Stimulated activated CD4-positive, alpha-beta T cell treated with anti-CD3 and anti-CD28 coated beads, Interleukin-1b, Interleukin-23, amount 100 ng/mL, for 1 hour (primary cell): ENCODE results near the gene TCF4.

Experiments
- DNase-seq, 2 donors: peaks; one replicate each; pipeline ENCODE4 v3.0.0-alpha.2; 2020; ENCODE audit warnings: low read depth in 2 of 2

TCF4 gene

GRCh38 chr18:55296115-55296514 lies 291.9 kb downstream of the TCF4 start:
- no peak for DNase-seq

- DNase-seq = no peak
Observed at GRCh38 chr18:55290898-55291297, 297.1 kb downstream of the TCF4 start.

DNA sequence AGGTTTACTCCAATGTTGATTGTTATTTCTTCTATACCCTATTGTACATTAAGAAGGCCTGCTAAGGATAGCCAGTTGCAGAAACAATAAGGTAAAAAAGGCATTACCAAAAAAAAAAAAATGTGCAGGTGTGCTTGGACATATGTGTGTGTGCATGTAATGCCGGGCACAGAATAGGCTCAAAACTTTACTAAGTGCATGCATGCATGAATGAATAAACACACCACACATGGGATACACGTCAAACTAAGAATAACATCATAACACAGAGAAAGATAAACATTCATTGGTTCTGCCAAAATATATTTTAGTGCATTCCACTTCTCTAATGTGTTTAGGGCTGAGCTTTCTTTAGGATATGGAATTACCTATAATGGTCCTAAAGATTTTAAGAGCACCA lies 298.2 kb downstream of the TCF4 start:
- no peak for DNase-seq

GRCh38 chr18:55289048-55289447 lies 298.9 kb downstream of the TCF4 start:
- DNase-seq = no peak

GRCh38 chr18:55287935-55288868 lies 299.8 kb downstream of the TCF4 start:
- no peak for DNase-seq

DNA sequence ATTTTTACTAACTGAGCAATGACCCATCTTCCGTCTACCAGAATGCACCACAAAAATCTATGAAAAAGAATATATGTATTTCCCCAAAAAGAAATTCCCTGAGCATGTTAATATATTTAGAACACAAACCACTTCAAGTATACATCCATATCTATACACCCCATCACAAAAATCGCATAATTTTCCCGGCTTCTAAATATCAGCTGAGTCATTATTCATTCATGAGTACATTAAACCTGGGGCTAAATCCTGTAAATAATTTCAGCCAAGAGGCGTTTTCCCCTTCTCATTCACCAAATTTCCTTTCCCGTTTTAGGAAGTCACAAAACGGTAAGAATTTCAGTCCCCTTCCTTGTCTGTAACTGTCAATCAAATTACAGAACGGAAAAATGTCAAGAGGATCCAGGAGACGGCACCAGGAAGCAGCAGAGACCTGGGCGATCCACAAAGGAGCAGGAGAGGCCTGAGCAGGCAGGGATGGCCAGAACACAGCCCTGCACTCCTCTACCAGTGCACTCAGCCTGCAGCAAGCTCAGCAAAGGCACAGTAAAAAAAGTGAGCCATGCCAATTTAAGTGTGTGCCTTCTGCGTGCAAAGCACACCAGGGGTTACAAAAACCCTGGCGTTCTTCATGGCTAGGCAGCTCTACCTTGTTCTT lies 300.7 kb downstream of the TCF4 start:
- no peak for DNase-seq

DNA sequence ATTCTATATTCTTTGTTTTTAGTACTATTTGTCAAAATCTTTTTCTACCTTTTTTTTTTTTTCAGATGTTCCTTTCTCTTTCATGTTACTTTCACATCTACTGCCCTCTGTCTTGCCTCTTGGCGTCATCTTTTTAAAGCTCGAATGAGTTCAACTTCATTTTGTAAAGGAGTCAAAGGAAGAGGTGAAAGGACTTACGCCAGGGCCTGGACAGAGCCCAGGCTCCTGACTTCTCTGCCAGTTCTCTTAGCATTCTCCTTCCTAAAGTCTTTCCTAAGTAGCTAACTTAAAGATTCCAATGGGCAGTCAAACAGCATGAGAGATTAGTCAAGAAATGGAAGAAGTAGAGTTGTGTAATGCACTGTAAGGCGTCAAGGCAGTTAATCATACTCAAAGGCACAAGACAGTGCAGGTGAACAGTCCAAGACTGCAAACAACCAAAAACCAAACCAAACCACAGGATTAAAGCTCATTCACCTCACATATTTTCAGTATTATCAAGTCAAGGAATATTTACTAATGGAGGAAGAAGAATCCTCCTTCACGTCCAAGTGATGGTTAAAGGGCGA lies 301.7 kb downstream of the TCF4 start:
- no peak for DNase-seq

GRCh38 chr18:55284614-55285013 lies 303.4 kb downstream of the TCF4 start:
- no peak for DNase-seq

DNA sequence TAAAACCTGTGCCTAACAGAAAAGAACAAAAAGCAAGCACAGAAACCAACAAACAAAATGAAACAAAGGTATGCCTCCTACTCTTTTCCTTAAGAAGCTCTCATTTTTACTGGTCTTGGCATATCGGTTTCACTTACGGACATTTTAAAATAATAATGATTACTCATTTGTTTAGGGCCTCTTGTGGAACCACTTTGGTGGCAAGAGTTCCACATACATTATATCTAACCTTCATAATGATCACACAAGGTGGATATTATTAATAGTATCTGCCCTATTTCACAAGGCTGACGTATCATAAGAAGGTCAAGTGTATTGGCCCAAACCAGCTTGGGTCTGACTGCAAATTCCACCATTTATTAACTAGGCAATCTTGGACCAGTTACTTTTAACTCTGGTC lies 304.7 kb downstream of the TCF4 start:
- no peak for DNase-seq

DNA sequence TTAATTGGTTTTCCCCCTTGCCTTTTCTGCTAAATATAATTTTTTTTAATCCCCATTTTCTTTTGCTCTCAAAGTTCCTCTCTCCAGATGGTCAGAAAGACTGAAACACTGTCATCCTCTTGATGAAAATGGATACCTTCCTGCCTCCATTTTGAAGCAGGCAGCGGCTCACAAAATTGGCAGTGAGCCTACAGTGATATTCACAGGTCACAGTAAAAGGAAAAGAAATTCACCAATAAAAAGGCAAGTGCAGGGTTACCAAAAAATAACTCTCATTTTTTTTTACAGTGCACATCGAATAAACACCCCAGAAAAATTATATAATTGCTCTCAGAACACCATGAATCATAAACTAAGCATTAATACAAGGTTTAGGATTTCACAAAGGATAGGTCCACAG lies 307.5 kb downstream of the TCF4 start:
- no peak for DNase-seq

DNA sequence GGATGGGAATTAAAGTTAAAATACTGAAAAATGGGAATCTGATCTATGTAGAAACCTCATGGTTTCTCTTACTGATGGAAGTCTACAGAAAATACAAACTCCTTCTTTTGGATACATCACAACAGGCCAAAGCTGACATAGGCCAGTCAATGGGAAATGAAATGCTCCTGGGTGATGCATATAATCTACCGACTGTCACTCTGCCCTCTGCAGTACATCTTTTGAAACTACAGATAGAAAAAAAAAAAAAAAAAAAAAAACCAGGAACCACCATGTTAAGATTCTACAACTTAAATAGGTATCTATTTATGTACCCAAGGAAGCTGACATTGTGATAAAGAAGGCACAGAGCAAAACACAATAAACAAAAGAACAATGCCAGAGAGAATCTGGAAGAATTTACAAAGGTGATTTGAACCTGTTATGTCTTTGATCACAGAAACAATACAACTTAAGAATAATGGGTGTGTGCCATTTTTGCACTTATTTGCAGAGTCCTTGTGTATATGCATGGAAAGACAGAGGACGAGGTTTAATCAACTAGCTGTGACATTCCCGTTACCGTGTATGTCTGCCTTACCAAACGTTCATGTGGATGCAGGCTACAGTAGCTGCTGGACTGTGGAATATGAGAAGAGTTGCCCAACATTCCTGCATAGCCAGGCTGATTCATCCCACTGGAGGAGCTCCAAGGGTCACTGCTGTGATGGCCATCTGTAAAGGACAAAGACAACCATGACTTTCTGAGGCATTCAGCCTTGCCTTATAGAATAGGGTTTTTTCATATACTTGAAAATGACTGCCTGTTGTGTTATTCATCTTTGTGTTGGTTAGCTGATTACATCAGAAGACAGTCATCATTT lies 312.7 kb downstream of the TCF4 start:
- no peak for DNase-seq

- DNase-seq = no peak
Observed at GRCh38 chr18:55272510-55273243, 315.3 kb downstream of the TCF4 start.

GRCh38 chr18:55269622-55270021 lies 318.4 kb downstream of the TCF4 start:
- DNase-seq = no peak

DNA sequence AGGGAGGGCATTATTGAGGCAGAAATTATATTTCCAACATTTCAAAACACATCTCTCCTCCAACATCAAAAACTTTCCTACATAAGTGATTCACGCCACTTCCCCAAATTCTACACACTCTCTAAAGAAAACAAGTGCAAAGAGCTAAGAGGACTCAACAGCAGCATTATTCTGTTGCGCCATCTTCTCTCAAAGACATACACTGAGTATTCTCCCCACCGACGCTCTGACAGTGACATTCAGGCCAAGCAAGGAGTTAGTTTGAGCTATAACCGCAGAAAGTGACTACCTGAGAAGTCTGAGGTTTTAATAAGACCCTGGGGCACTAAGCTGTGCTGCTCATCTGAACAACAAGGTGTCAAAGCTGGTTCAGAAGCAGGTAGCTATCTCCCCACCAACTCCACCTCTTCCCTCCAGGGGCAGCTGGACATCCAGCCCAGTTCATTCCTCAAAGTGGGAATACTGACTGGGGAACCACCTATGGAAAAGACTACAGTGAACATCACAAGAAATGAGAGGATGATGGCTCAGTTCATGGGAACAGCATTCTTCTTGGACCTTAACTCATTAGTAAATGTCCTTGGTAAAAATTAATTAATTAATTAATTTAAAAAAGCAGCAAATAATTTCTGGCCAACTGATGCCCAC lies 319.2 kb downstream of the TCF4 start:
- DNase-seq = no peak

GRCh38 chr18:55268151-55268601 lies 319.8 kb downstream of the TCF4 start:
- DNase-seq = no peak

DNA sequence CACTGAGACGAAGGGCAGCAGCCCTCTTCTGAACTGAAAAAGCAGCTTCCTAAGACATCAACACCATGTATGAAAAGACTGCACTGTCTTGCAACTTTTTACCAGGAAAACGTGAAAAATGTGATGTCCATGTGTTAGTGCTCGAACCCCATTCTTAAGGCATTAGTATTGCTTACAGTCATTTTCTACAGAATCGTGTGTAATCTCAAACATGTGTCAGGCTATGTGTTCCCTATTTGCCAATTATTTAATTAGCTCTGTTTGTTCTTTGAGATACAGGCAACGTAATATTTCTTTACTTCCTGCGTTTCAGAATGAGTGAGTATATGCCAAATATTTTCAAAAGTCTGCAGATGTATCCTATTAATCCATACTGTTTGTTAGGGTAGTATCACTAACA lies 321.0 kb downstream of the TCF4 start:
- no peak for DNase-seq

DNA sequence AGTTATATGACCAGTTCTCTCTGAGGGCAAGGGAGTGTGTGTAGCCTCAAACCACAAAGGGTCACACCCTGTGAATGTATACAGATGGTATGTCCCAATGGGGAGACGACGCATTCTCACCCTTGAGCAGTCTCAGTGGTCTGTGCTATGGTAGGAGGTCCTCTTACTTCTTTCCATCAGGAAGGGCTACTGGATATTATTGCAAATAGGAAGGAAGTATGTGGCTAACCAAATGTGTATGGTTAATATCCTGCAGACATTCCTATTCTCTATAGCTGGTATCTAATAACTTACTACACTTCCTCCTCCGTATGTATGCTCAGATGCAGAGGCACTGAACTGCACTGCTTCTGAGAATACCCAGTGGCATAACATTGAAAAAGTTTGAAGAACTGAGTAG lies 322.0 kb downstream of the TCF4 start:
- no peak for DNase-seq

DNA sequence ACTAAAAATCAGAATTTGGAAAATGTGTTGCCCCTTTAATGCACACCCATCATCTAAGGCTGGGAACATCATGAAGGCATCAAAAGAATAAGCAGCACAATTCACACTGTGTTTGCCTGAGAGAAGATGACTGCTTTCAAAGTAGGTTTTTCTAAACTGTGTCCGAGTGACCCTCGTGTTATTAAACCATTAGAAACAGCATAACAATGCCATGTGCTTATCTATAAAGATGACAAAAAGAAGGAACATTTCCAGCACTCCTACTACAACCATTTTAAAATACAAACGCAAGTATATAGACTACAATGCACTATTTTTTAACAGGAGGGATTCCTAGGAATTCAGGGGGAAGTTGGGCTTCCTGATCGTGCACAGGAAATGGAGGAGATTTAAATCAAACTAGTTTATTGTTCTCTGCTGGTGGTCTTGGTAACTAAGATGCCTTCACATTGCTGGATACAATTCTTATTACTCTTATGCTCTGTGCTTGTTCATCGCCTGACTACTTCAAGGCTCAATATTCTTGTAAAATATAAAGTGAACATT lies 322.8 kb downstream of the TCF4 start:
- no peak for DNase-seq

GRCh38 chr18:55264108-55264507 lies 323.9 kb downstream of the TCF4 start:
- no peak for DNase-seq

DNA sequence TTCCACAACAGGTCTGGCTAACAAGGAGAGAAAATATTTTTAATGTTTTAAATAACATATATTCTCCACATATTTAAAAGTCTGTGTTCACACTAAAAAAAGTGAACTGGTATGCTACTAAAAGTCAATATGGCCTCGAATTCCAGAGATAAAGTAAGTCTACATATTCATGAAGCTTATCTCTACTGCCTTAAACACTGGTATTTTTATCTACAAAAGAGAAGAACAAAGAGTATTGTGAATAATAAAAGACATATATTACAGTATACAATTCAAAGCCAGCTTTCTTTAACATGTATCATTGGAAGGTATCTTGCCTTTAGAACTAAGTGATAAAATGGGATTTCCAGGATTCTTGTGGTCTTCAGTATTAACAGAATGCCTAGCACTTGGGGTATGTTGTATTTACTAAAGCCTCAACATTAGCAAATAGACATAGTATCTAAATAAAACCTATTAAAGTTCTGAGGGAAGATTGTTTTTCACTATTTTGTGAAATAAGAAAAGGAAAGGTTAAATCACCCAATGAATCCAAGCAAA lies 325.9 kb downstream of the TCF4 start:
- DNase-seq = no peak
